RWPE2 (cell line): Measurements from ENCODE around the gene SLC8A1.

ENCODE experiments used
- ATAC-seq: fragments of 200-7000 bp; cut with Tn5 transposase; 3 replicates; pipeline ENCODE4 v1.9.1; 2021; ENCODE audit warnings: low read depth
- DNase-seq: peaks from one replicate; pipeline ENCODE4 v3.0.0-alpha.2; 2020; ENCODE audit warnings: low spot score
- H3K27ac ChIP-seq: fragments of 450-650 bp; 2 replicates; pipeline ENCODE4 v1.5.1; 2017; ENCODE audit warnings: mild to moderate bottlenecking; ENCODE audit not compliant: poor library complexity, severe bottlenecking
- H3K27me3 ChIP-seq: fragments of 250-450 bp; sonication (Bioruptor Pico); 2 replicates; pipeline ENCODE4 v1.5.1; 2021; ENCODE audit warnings: mild to moderate bottlenecking, moderate library complexity; ENCODE audit not compliant: insufficient read depth, poor library complexity, severe bottlenecking
- H3K36me3 ChIP-seq: fragments of 250-450 bp; sonication (Bioruptor Pico); 2 replicates; pipeline ENCODE4 v1.5.1; 2020; ENCODE audit warnings: low read depth, mild to moderate bottlenecking, moderate library complexity
- H3K4me1 ChIP-seq: fragments of 250-450 bp; sonication (Bioruptor Pico); 2 replicates; pipeline ENCODE4 v1.5.1; 2021; ENCODE audit warnings: mild to moderate bottlenecking, moderate library complexity; ENCODE audit not compliant: insufficient read depth, poor library complexity, severe bottlenecking
- H3K4me3 ChIP-seq: fragments of 250-450 bp; sonication (Bioruptor Pico); 2 replicates; pipeline ENCODE4 v1.5.1; 2021; ENCODE audit warnings: mild to moderate bottlenecking, moderate library complexity; ENCODE audit not compliant: severe bottlenecking
- H3K9me3 ChIP-seq: fragments of 250-450 bp; sonication (Bioruptor Pico); 2 replicates; pipeline ENCODE4 v1.5.1; 2021; ENCODE audit warnings: mild to moderate bottlenecking, moderate library complexity; ENCODE audit not compliant: severe bottlenecking
- CTCF ChIP-seq: fragments of 450-650 bp; IDR thresholded peaks from one replicate; pipeline ENCODE4 v1.5.1; 2017; ENCODE audit warnings: mild to moderate bottlenecking, moderate library complexity; ENCODE audit not compliant: poor library complexity, severe bottlenecking

The SLC8A1 gene

DNA sequence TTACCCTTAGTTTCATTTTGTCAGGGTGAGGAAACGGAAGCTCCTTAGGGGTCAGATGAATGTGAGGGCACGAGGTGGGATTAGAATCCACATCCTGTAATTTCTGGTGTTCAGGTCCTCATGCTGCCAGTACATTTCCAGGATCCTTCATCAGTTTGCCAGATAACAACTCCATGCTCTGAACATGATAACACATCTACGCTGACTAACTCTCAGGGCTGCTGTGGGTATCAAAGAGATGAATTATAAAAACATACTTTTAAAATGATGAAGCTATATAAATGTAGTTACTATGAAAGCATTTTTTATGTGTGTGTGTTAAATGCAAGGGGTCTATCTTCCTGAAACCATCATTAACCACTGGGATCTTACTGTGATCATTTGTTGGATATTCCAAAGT lies 325.9 kb downstream of the SLC8A1 start:
- Histone ChIP-seq H3K4me1 (no peaks in the 10 kb centered on the region), H3K4me3 (no peak overlapping the region), H3K27ac (no peak overlapping the region), H3K27me3 (no peaks in the 10 kb centered on the region), H3K9me3 (no peaks in the 10 kb centered on the region), H3K36me3 (no peaks in the 10 kb centered on the region)
- TF ChIP-seq CTCF: no peak
- ATAC-seq: no peak
- no peak for DNase-seq

DNA sequence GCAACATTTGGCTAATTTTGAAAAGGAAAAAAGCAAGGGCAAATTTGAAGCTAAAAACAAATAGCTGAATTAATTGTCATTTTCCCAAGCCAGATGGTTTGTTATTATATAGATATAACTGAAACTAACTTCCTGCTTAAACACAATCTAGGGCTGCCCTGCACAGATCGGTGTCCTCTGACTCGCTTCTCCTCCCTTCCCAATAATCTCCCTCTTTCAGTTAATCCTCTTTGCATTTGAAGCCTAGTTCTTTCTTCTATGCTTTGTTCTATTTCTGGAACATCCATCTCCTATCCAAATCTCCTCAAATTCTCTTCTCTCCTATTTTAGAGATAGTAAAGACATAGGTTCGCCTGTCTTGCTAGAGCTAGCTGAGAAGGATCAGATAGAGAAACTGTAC lies 328.1 kb downstream of the SLC8A1 start:
- ATAC-seq (no peak), DNase-seq (no peak)
- H3K4me3 ChIP-seq: no peak overlapping the region
- H3K27ac ChIP-seq: no peak overlapping the region
- no peak for TF ChIP-seq CTCF
- H3K9me3 ChIP-seq: no peaks in the 10 kb centered on the region
- no peaks in the 10 kb centered on the region for H3K4me1 ChIP-seq
- no peaks in the 10 kb centered on the region for H3K27me3 ChIP-seq
- H3K36me3 ChIP-seq: no peaks in the 10 kb centered on the region

- H3K4me3 ChIP-seq: no peak overlapping the region
- H3K27ac ChIP-seq: no peak overlapping the region
- H3K27me3 ChIP-seq: no peaks in the 10 kb centered on the region
- no peaks in the 10 kb centered on the region for H3K36me3 ChIP-seq
- no peaks in the 10 kb centered on the region for H3K4me1 ChIP-seq
- DNase-seq: no peak
- TF ChIP-seq CTCF: no peak
- no peak for ATAC-seq
- no peaks in the 10 kb centered on the region for H3K9me3 ChIP-seq
These were observed 328.6 kb downstream of the SLC8A1 start for GRCh38 chr2:40123326-40123725.

GRCh38 chr2:40120957-40121356 lies 330.9 kb downstream of the SLC8A1 start:
- Histone ChIP-seq H3K4me1 (no peaks in the 10 kb centered on the region), H3K4me3 (no peak overlapping the region), H3K9me3 (no peaks in the 10 kb centered on the region), H3K27ac (no peak overlapping the region), H3K27me3 (no peaks in the 10 kb centered on the region), H3K36me3 (no peaks in the 10 kb centered on the region)
- no peak for DNase-seq
- no peak for ATAC-seq
- no peak for TF ChIP-seq CTCF

DNA sequence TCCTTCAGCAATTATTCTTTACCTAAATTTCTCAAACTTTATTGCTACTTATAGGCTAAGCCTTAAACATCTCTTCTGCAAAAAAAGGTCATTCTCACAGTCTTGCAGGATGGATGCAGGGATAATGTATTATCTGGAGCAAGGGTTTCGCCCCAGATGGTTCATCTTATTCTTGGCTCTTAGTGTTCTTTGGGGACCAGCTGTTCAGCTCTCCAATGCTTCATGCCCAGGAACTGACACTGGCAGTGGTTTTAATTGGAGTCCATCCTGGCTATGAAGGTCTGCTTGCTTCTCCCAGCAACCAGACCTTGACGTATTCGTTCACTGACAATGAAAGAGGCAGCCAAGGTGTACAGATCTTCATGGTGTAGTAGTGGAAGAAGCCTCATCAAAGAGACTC lies 331.9 kb downstream of the SLC8A1 start:
- DNase-seq: no peak
- no peak for ATAC-seq
- Histone ChIP-seq H3K27ac (no peak overlapping the region), H3K4me1 (no peaks in the 10 kb centered on the region), H3K27me3 (no peaks in the 10 kb centered on the region), H3K4me3 (no peak overlapping the region), H3K36me3 (no peaks in the 10 kb centered on the region), H3K9me3 (no peaks in the 10 kb centered on the region)
- TF ChIP-seq CTCF: no peak
